Measurements from ENCODE around the gene DAAM1.

The DAAM1 gene

GRCh38 chr14:59318908-59319307, 130.4 kb downstream of the DAAM1 start:
- no peak for DNase-seq

GRCh38 chr14:59320361-59320760, 131.9 kb downstream of the DAAM1 start:
- DNase-seq, result no peak

- DNase-seq, result no peak
Observed at GRCh38 chr14:59320763-59321625, 132.5 kb downstream of the DAAM1 start.

GRCh38 chr14:59321626-59321949, 133.1 kb downstream of the DAAM1 start:
- no peak for DNase-seq

GRCh38 chr14:59325906-59326305, 137.4 kb downstream of the DAAM1 start:
- DNase-seq, result no peak

GRCh38 chr14:59328454-59328853, 140.0 kb downstream of the DAAM1 start:
- no peak for DNase-seq

GRCh38 chr14:59330455-59330854, 142.0 kb downstream of the DAAM1 start:
- DNase-seq, result no peak

- no peak for DNase-seq
Observed at GRCh38 chr14:59331217-59331616, 142.8 kb downstream of the DAAM1 start.

GRCh38 chr14:59332727-59333126, 144.3 kb downstream of the DAAM1 start:
- no peak for DNase-seq

GRCh38 chr14:59333235-59333634, 144.8 kb downstream of the DAAM1 start:
- no peak for DNase-seq

GRCh38 chr14:59333668-59334067, 145.2 kb downstream of the DAAM1 start:
- DNase-seq, result no peak

- no peak for DNase-seq
Observed at GRCh38 chr14:59334253-59334652, 145.8 kb downstream of the DAAM1 start.

- DNase-seq, result no peak
Observed at GRCh38 chr14:59336098-59336497, 147.6 kb downstream of the DAAM1 start.

- no peak for DNase-seq
Observed at GRCh38 chr14:59336706-59337105, 148.2 kb downstream of the DAAM1 start.

GRCh38 chr14:59337141-59337611, 148.7 kb downstream of the DAAM1 start:
- no peak for DNase-seq

- no peak for DNase-seq
Observed at GRCh38 chr14:59338761-59339160, 150.3 kb downstream of the DAAM1 start.

GRCh38 chr14:59339524-59340330, 151.3 kb downstream of the DAAM1 start:
- DNase-seq, result no peak

GRCh38 chr14:59341858-59342477, 153.5 kb downstream of the DAAM1 start:
- no peak for DNase-seq

GRCh38 chr14:59342516-59343484, 154.3 kb downstream of the DAAM1 start:
- DNase-seq, result no peak

- DNase-seq, result no peak
Observed at GRCh38 chr14:59343585-59343984, 155.1 kb downstream of the DAAM1 start.

GRCh38 chr14:59344016-59344415, 155.5 kb downstream of the DAAM1 start:
- no peak for DNase-seq

GRCh38 chr14:59344691-59345455, 156.4 kb downstream of the DAAM1 start:
- no peak for DNase-seq

Data from NCI-H146 (cell line).